SK-N-SH (cell line): ENCODE data around the gene LURAP1L. TPM values are rescaled to one million over a fixed set of nuclear protein-coding genes. Genes with fewer than 3 reads are reported as not detected.

Experiments
- CTCF ChIA-PET: fragments of 300-600, 350-600 bp; formaldehyde crosslinking; extraction: SDS; loops from one replicate; lab custom pipeline; 2021; lab: Yijun Ruan, JAX
- POLR2A ChIA-PET: fragments of 350-600 bp; sonication (Branson Sonifier 250); formaldehyde crosslinking; extraction: SDS; loops from one replicate; lab custom pipeline; 2020; ENCODE audit warnings: antibody characterized with exemption, inconsistent platforms; lab: Yijun Ruan, JAX
- DNase-seq: peaks from one replicate; pipeline ENCODE4 v3.0.0; 2012
- H2AFZ ChIP-seq: fragments of 200-600 bp; sonication (generic); 2 replicates; pipeline ENCODE4 v1.8.1; 2016; ENCODE audit warnings: antibody characterized with exemption, mild to moderate bottlenecking, low read depth
- H3F3A ChIP-seq: fragments of 200-600 bp; sonication (generic); replicated peaks from 2 replicates; pipeline ENCODE3; 2016; ENCODE audit warnings: antibody characterized with exemption, mild to moderate bottlenecking; ENCODE audit not compliant: insufficient read depth
- H3K27ac ChIP-seq, 2 experiments: fragments of 200-500 bp in 1 of 2; fragments of 200-600 bp in 1 of 2; sonication (Bioruptor generic) in 1 of 2; sonication (generic), shearing (Covaris generic) in 1 of 2; 2 replicates each; pipeline versions ENCODE4 v1.5.1 to v1.6.1; 2014 to 2016; ENCODE audit warnings: low read depth in 2 of 2, inconsistent platforms in 1 of 2, low read length in 1 of 2, mild to moderate bottlenecking in 1 of 2, mixed read lengths in 1 of 2
- H3K27me3 ChIP-seq: fragments of 200-600 bp; sonication (generic), shearing (Covaris generic); 2 replicates; pipeline ENCODE4 v1.6.1; 2016; ENCODE audit warnings: mixed run types; ENCODE audit not compliant: insufficient read depth
- H3K36me3 ChIP-seq, 2 experiments: fragments of 200-500 bp in 1 of 2; fragments of 200-600 bp in 1 of 2; sonication (Bioruptor generic) in 1 of 2; sonication (generic) in 1 of 2; replicated peaks in 1 of 2; 2 replicates each; pipeline versions ENCODE3 to v1.5.1; 2014 to 2016; ENCODE audit warnings: low read length in 1 of 2, mild to moderate bottlenecking in 1 of 2; ENCODE audit not compliant: insufficient read depth in 2 of 2, control insufficient read depth in 1 of 2
- H3K4me1 ChIP-seq, 2 experiments: fragments of 200-500 bp in 1 of 2; fragments of 200-600 bp in 1 of 2; sonication (Bioruptor generic) in 1 of 2; sonication (generic), shearing (Covaris generic) in 1 of 2; 2 replicates each; pipeline versions ENCODE4 v1.5.1 to v1.6.1; 2014 to 2016; ENCODE audit warnings: low read depth in 1 of 2, low read length in 1 of 2, mixed run types in 1 of 2; ENCODE audit not compliant: insufficient read depth in 2 of 2, control insufficient read depth in 1 of 2
- H3K4me2 ChIP-seq: fragments of 200-600 bp; sonication (generic), shearing (Covaris generic); 2 replicates; pipeline ENCODE4 v1.6.1; 2017; ENCODE audit warnings: mixed run types
- H3K4me3 ChIP-seq, 2 experiments: fragments of 200-500 bp in 1 of 2; fragments of 200-600 bp in 1 of 2; sonication (Bioruptor generic) in 1 of 2; sonication (generic), shearing (Covaris generic) in 1 of 2; 2 replicates each; pipeline versions ENCODE4 v1.5.1 to v1.8.1; 2014 to 2016; ENCODE audit warnings: low read depth in 2 of 2, inconsistent platforms in 1 of 2, low read length in 1 of 2, mild to moderate bottlenecking in 1 of 2, mixed read lengths in 1 of 2, moderate library complexity in 1 of 2
- H3K79me2 ChIP-seq: fragments of 200-600 bp; sonication (generic); 2 replicates; pipeline ENCODE4 v1.8.1; 2017; ENCODE audit warnings: mild to moderate bottlenecking; ENCODE audit not compliant: insufficient read depth
- H3K9ac ChIP-seq: fragments of 200-600 bp; sonication (generic); 2 replicates; pipeline ENCODE4 v1.6.1; 2017; ENCODE audit warnings: mixed run types
- H3K9me2 ChIP-seq: fragments of 200-600 bp; sonication (generic); 2 replicates; pipeline ENCODE4 v1.6.1; 2017; ENCODE audit warnings: mixed run types
- H3K9me3 ChIP-seq: fragments of 200-600 bp; sonication (generic); 2 replicates; pipeline ENCODE4 v1.6.1; 2017; ENCODE audit warnings: mixed run types, mild to moderate bottlenecking, moderate library complexity
- H4K20me1 ChIP-seq: fragments of 200-600 bp; sonication (generic); 2 replicates; pipeline ENCODE4 v1.6.1; 2017; ENCODE audit warnings: mild to moderate bottlenecking, mixed run types; ENCODE audit not compliant: insufficient read depth
- CHD2 ChIP-seq: fragments of 150-350 bp; IDR thresholded peaks from 2 replicates; pipeline ENCODE4 v1.6.1; 2018; ENCODE audit warnings: low read length; ENCODE audit not compliant: partially characterized antibody
- ELF1 ChIP-seq: IDR thresholded peaks from 2 replicates; pipeline ENCODE4 v1.4.0; 2012
- EZH2phosphoT487 ChIP-seq: fragments of 200-600 bp; sonication (generic); IDR thresholded peaks from 2 replicates; pipeline ENCODE4 v1.6.1; 2017; ENCODE audit warnings: low read depth, mixed run types, mild to moderate bottlenecking, antibody characterized with exemption, moderate library complexity, borderline replicate concordance
- FOSL2 ChIP-seq: IDR thresholded peaks from 2 replicates; pipeline ENCODE4 v1.4.0; 2012; ENCODE audit warnings: low read depth, mild to moderate bottlenecking, moderate library complexity, borderline replicate concordance
- FOXJ3 ChIP-seq: sonication (generic); formaldehyde crosslinking; IDR thresholded peaks from 2 replicates; pipeline ENCODE4 v1.5.1; 2020; ENCODE audit warnings: mild to moderate bottlenecking, missing genetic modification reagents
- FOXM1 ChIP-seq: IDR thresholded peaks from 2 replicates; pipeline ENCODE4 v1.4.0; 2012; ENCODE audit warnings: low read depth, mild to moderate bottlenecking
- GABPA ChIP-seq: IDR thresholded peaks from 2 replicates; pipeline ENCODE4 v1.4.0; 2012; ENCODE audit warnings: low read depth, mild to moderate bottlenecking
- MAX ChIP-seq: IDR thresholded peaks from 2 replicates; pipeline ENCODE4 v1.4.0; 2012; ENCODE audit warnings: low read depth
- NRF1 ChIP-seq: IDR thresholded peaks from 2 replicates; pipeline ENCODE4 v1.6.1; 2012; ENCODE audit warnings: low read depth, mild to moderate bottlenecking, low read length
- RAD21 ChIP-seq: IDR thresholded peaks from 2 replicates; pipeline ENCODE4 v1.6.1; 2012; ENCODE audit warnings: mild to moderate bottlenecking, low read length
- RCOR1 ChIP-seq: fragments of 150-350 bp; IDR thresholded peaks from 2 replicates; pipeline ENCODE4 v1.6.1; 2017; ENCODE audit warnings: antibody characterized with exemption, low read length
- TCF12 ChIP-seq: IDR thresholded peaks from 2 replicates; pipeline ENCODE4 v1.4.0; 2012
- USF1 ChIP-seq: IDR thresholded peaks from 2 replicates; pipeline ENCODE4 v1.4.0; 2012; ENCODE audit warnings: low read depth, borderline replicate concordance
- YY1 ChIP-seq: IDR thresholded peaks from 2 replicates; pipeline ENCODE4 v1.4.0; 2012; ENCODE audit warnings: low read depth, mild to moderate bottlenecking
- WGBS: methylation state at CpG from one replicate; pipeline ENCODE4 v1.1.6; 2017; ENCODE audit warnings: low lambda C conversion rate; 5-methylcytosine and 5-hydroxymethylcytosine counted together
- polyA plus RNA-seq, 3 experiments: library from polyadenylated mRNA; depleted of rRNA; stranded (reverse); fragments of >200 nt; gene quantifications; 2 replicates each; pipeline ENCODE4 v1.2.3, GENCODE V29; 2012

LURAP1L gene
- polyA plus RNA-seq, 1 of the 3 experiments (the other 2 are of a cell fraction): 3.4 TPM

- no peak for TF ChIP-seq USF1
- no peak for TF ChIP-seq FOSL2
- no peak for TF ChIP-seq CHD2
- no peak for TF ChIP-seq GABPA
Measured at GRCh38 chr9:12796601-12797000, 21.8 kb downstream of the LURAP1L start (continued).

- H3K27me3 ChIP-seq: no peaks in the 10 kb centered on the region
- no peak overlapping the region for H3K4me3 ChIP-seq
- no peaks in the 10 kb centered on the region; a peak in 1 of 4 replicates for H3K4me1 ChIP-seq
- 96% methylated on average over 1 of the region's 1 CpG for WGBS
- TF ChIP-seq TCF12: no peak
- no peak for TF ChIP-seq ELF1
- no peak for TF ChIP-seq CHD2
- no peak for TF ChIP-seq FOXM1
- no peak for TF ChIP-seq MAX
- no peak for TF ChIP-seq EZH2phosphoT487
- TF ChIP-seq RAD21: no peak
- no peak for TF ChIP-seq RCOR1
- TF ChIP-seq FOXJ3 (CRISPR knock-in tag): no peak
- no peak for TF ChIP-seq YY1
- TF ChIP-seq, all 33 proteins: peak for 0
- no peaks in the 10 kb centered on the region for H3K9me3 ChIP-seq
- H4K20me1 ChIP-seq: no peaks in the 10 kb centered on the region
- CTCF ChIA-PET: interaction anchor here (1.4 to 2.1 kb wide), 3 partner anchors 13 to 78 kb away, joined by 4 to 13 read pairs (median 7); partner anchors contain the start of gene LURAP1L
- no peaks in the 10 kb centered on the region for H3K36me3 ChIP-seq
- POLR2A ChIA-PET: no interaction called here
- no peaks in the 10 kb centered on the region for H3F3A ChIP-seq
- no peak overlapping the region for H3K4me2 ChIP-seq
- H3K9me2 ChIP-seq: no peaks in the 10 kb centered on the region
- no peak overlapping the region for H3K9ac ChIP-seq
- no peaks in the 10 kb centered on the region for H3K79me2 ChIP-seq
- no peak for DNase-seq
- no peak overlapping the region for H3K27ac ChIP-seq
- H2AFZ ChIP-seq: no peak overlapping the region
Measured at GRCh38 chr9:12797037-12797436, 22.2 kb downstream of the LURAP1L start.

GRCh38 chr9:12798066-12798770 lies 23.4 kb downstream of the LURAP1L start:
- no peaks in the 10 kb centered on the region for H3K36me3 ChIP-seq
- H3K4me3 ChIP-seq: no peak overlapping the region
- no peaks in the 10 kb centered on the region for H4K20me1 ChIP-seq
- 29% methylated on average over 1 of the region's 1 CpG for WGBS
- no peaks in the 10 kb centered on the region for H3K27me3 ChIP-seq
- POLR2A ChIA-PET: interaction anchor here (1.3 kb wide), 1 partner anchor 22 kb away, joined by 4 read pairs; no protein-coding TSS in a partner anchor
- TF ChIP-seq TCF12 (peak; percentile 35; the same call in 1 of the 2 replicates), NRF1 (no peak)
- 0 out of 2 replicates have a peak overlapping the region, but pooled peaks have one; percentile 10 for H2AFZ ChIP-seq
- no peak for DNase-seq
- H3K9ac ChIP-seq: no peak overlapping the region
- H3K9me3 ChIP-seq: no peaks in the 10 kb centered on the region
- no peak overlapping the region for H3K27ac ChIP-seq
- CTCF ChIA-PET: interaction anchor here (1.4 to 2.1 kb wide), 4 partner anchors 14 to 96 kb away, joined by 4 to 13 read pairs (median 6); partner anchors contain the start of gene LURAP1L
- no peaks in the 10 kb centered on the region for H3F3A ChIP-seq
- H3K79me2 ChIP-seq: no peaks in the 10 kb centered on the region
- no peaks in the 10 kb centered on the region; a peak in 1 of 4 replicates for H3K4me1 ChIP-seq
- no peaks in the 10 kb centered on the region for H3K9me2 ChIP-seq
- no peak overlapping the region for H3K4me2 ChIP-seq
